Occipital lobe (tissue), 2 donors: ENCODE measurements around the gene NBPF3. TPM values are rescaled to one million over a fixed set of nuclear protein-coding genes. Genes with fewer than 3 reads are reported as not detected.
"Not testable (repeated sequence)": the region's sequence is repeated elsewhere in the genome, so short reads cannot be mapped to it uniquely, and the experiment has no call there.

ENCODE experiments used
- DNase-seq: peaks from one replicate; lab custom pipeline; 2025; lab: John Stamatoyannopoulos, UW
- total RNA-seq: library from RNA; depleted of rRNA; stranded (reverse); fragments of >200 nt; gene quantifications from one replicate; pipeline ENCODE4 v1.2.3, GENCODE V29; 2014

The NBPF3 gene, protein sequence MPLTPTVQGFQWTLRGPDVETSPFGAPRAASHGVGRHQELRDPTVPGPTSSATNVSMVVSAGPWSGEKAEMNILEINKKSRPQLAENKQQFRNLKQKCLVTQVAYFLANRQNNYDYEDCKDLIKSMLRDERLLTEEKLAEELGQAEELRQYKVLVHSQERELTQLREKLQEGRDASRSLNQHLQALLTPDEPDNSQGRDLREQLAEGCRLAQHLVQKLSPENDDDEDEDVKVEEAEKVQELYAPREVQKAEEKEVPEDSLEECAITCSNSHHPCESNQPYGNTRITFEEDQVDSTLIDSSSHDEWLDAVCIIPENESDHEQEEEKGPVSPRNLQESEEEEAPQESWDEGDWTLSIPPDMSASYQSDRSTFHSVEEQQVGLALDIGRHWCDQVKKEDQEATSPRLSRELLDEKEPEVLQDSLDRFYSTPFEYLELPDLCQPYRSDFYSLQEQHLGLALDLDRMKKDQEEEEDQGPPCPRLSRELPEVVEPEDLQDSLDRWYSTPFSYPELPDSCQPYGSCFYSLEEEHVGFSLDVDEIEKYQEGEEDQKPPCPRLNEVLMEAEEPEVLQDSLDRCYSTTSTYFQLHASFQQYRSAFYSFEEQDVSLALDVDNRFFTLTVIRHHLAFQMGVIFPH
- total RNA-seq = 9.5 TPM

- DNase-seq = peak; percentile 85
Observed at GRCh38 chr1:21439721-21440629, at the start of gene NBPF3. TSS of gene NBPF3 (plus strand) at chr1:21440137. CDS start at chr1:21445087, 4,950 bp downstream.

DNA sequence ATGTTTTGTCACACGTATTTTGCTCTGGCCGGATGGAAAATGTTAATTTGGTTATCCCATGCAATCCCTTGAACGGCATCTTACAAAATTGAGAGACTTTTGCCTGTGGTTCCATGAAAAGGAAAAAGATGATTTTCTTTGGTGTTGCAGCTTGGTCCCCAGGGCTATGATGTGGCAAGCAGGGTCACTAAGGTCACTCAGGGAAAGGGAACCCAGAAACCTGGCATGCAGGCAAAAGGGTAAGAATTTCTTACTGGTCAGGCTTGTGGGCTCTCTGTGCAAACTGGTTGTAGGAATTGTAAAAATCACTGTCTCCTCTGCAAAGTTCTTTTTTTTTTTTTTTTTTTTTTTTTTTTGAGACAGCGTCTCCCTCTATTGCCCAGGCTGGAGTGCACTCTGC lies 48.4 kb upstream of the NBPF3 start:
- no peak for DNase-seq

GRCh38 chr1:21392587-21393263 lies 47.2 kb upstream of the NBPF3 start:
- no peak for DNase-seq

- DNase-seq = no peak
Observed at GRCh38 chr1:21396516-21396915, 43.4 kb upstream of the NBPF3 start.

- peak; percentile 22 for DNase-seq
Observed at GRCh38 chr1:21397813-21398188, 42.1 kb upstream of the NBPF3 start.

GRCh38 chr1:21401726-21402346 lies 38.1 kb upstream of the NBPF3 start:
- DNase-seq = not testable (repeated sequence)

DNA sequence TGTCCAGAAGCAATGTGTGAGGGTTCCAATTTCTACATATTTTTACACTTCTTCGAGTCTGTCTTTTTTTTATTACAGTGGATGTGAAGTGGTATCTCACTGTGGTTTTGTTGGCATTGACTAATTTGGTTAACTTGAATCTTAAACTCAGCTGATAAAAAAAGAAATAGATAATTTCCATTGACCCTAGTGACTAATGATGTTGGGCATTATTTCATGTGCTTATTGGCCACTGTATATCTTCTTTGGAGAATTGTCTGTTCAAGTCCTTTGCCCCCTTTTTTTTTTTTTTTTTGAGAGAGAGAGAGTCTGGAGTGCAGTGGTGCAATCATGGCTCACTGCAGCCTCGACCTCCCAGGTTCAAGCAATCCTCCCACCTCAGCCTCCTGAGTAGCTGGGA lies 33.3 kb upstream of the NBPF3 start:
- no peak for DNase-seq

DNA sequence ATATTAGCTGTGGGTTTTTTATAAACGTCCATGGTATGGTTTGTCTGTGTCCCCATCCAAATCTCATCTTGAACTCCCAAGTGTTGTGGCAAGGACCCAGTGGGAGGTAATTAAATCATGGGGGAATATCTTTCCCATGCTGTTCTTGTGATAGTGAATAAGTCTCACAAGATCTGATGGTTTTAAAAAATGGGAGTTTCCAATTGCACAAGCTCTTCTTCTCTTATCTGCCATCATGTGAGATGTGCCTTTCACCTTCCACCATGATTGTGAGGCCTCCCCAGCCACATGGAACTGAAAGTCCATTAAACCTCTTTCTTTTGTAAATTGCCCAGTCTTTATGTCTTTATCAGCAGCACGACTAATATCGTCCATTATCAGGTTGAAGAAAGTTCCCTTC lies 30.0 kb upstream of the NBPF3 start:
- not testable (repeated sequence) for DNase-seq

DNA sequence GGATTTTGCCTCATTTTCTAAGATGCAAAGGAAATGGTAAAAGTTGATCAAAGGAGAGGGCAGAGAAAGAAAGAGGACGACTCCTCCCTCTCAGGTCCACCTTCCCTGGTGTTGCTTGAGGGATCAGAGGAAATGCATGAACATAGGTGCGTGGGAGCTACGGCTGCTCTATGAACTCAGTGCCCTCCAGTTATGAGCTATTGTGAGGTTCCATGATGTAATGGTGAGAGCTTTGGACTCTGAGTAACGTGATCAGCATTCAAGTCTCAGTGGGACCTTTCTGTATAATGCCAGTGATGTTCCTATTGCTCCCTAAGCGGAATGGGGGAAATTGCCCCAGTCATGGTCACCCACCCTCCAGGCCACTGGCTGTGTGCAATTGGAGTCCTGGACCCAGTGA lies 25.9 kb upstream of the NBPF3 start:
- no peak for DNase-seq

DNA sequence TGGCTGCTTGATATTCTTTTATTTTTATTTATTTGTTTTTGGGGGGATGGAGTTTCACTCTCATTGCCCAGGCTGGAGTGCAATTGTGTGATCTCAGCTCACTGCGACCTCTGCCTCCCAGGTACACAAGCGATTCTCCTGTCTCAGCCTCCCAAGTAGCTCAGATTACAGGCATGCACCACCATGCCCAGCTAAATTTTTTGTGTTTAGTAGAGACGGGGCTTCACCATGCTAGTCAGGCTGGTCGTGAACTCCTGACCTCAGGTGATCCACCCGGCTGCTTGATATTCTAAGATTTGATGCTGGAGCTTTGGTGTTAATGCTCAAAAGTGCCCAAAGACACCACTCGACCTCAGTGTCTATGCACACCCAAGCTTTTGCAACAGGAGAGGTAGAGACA lies 19.6 kb upstream of the NBPF3 start:
- not testable (repeated sequence) for DNase-seq

GRCh38 chr1:21421307-21421706 lies 18.6 kb upstream of the NBPF3 start:
- not testable (repeated sequence) for DNase-seq

- not testable (repeated sequence) for DNase-seq
Observed at GRCh38 chr1:21427798-21428480, 12.0 kb upstream of the NBPF3 start.

DNA sequence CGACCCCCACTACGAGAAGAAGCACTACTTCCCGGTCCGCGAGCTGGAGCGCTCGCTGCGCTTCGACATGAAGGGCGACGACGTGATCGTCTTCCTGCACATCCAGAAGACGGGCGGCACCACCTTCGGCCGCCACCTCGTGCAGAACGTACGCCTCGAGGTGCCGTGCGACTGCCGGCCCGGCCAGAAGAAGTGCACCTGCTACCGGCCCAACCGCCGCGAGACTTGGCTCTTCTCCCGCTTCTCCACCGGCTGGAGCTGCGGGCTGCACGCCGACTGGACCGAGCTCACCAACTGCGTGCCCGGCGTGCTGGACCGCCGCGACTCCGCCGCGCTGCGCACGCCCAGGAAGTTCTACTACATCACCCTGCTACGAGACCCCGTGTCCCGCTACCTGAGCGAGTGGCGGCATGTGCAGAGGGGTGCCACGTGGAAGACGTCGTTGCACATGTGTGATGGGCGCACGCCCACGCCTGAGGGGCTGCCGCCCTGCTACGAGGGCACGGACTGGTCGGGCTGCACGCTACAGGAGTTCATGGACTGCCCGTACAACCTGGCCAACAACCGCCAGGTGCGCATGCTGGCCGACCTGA lies 11.4 kb upstream of the NBPF3 start:
- DNase-seq = not testable (repeated sequence)

DNA sequence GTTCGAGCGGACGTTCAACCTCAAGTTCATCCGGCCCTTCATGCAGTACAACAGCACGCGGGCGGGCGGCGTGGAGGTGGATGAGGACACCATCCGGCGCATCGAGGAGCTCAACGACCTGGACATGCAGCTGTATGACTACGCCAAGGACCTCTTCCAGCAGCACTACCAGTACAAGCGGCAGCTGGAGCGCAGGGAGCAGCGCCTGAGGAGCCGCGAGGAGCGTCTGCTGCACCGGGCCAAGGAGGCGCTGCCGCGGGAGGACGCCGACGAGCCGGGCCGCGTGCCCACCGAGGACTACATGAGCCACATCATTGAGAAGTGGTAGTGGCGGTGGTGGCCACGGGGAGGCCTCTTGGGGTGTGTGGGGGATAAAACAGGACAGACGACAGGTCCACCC lies 10.7 kb upstream of the NBPF3 start:
- DNase-seq = not testable (repeated sequence)

DNA sequence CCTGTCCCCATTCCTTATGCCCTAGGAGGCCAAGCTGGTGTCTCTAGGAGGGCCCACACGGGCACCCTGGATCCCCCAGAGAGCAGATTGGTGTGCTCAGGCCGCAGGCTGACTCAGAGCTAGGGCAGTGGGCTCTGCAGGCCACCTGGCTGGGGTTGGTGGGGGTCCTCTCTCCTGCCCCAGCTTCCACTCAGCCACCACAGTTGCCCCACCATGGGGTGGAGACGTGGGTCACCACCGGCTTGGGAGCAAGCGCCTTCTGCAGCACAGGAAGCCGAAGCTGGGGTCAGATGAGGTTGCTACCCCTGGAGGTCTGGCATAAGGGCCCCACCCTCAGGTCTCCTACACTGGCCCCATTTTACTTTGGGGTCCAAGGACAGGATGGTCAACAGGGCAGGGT lies 9.1 kb upstream of the NBPF3 start:
- DNase-seq = not testable (repeated sequence)

GRCh38 chr1:21434394-21434793 lies 5.5 kb upstream of the NBPF3 start:
- DNase-seq = no peak

DNA sequence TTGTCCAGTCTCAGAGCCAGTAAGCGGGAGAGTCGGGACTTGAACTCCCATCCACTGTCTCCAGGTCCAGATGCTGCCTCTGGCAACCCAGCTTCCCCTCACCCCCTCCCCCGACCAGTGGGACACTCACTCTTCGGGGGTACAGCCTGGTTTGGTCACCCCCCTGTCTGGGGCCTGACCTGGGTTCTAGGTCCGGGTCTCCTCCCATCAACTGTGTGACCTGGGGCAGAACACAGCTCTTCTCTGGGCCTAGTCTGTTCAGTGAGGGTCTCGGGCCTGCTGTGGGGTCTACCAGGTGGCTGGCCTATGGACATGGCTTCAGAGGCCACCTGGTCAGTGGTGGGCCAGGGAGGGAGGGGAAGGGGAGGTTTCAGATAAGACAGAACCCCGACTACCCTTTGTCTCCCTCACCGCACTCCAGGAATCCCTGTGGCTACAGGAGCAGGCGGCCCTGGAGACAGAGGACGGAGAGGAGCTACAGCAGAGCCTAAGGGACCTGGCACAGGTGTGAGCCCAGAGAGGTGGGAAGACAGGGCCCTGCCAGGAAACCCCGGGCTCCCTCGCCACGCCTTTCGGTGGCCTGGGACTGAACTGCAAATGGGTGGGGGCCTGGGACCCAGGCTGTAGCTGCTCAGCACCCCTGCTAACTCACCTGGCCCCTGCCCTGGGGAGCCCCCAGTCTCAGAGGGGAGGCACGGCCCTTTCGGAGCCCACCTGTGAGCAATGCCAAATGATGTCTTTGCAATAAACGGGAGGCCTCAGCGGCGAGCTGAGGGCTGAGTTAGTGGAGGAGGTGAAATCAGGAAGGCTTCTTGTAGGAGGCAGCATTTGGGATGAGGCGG lies 4.1 kb upstream of the NBPF3 start:
- DNase-seq = no peak

- no peak for DNase-seq
Observed at GRCh38 chr1:21436488-21437340, 3.2 kb upstream of the NBPF3 start.
